ENCODE results near the gene NEXN. TPM values are rescaled to one million over a fixed set of nuclear protein-coding genes. Genes with fewer than 3 reads are reported as not detected.

Gene NEXN
- 1 to 10 TPM; 3.4 to 8.3 (median 5.6) TPM for total RNA-seq
- 1 to 10 TPM; 5.8 to 9.9 (median 7.8) TPM for polyA plus RNA-seq
- long read RNA-seq, donor 1, partial matches to known transcripts: 0 of 2 reads
- long read RNA-seq, donor 1, other reads (novel, unspliced or antisense): 0 of 2 reads
- long read RNA-seq, donor 2, partial matches to known transcripts: 0 of 1 reads
- long read RNA-seq, donor 2, other reads (novel, unspliced or antisense): 0 of 1 reads

DNA sequence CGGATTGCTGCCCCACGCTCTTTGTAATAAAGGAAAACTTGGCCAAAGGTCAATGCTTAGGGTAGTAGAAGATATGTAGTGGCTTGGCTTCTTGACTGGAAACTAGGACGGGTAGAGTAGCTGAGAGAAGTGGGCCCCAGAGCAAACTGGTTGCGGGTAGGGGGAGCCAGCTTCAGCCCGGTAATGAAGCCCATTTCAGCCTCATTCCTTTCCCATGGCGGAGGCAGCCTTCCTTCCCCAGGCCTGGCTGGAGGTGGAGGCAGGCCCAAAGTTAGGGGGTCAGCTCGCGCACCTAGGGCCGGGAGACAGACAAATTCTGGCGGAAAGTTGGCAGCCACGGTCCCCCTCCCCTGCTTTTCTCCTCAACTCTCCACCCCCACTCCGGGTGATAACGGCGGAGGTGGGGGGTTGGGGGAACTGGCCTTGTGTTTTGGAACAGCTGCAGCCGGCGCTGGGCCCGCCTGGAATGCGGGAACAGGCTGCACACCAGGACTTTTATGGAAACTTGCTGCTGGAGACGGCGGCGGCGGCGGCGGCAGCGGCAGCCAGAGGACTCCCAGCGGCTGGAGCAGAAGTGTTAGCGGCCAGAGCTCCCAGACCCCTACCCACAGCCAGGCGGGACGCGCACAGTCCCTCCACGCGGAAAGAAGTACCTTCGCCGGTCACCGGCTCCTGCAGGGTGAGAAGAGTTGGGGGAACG, at the start of gene NEXN:
Gene NEXN, plus strand, starts transcription at position 544 of the 700 bp plus-strand sequence. CDS start 27,483 bp downstream, outside the sequence.
- Histone ChIP-seq H3K27ac (peak within 1 kb of the TSS in 7 of 8 donors; percentile 63 to 82 (median 71)), H3K4me1 (peaks cover 0 to 20% (median 9%) of the 10 kb centered on the region in 6 donors), H3K4me3 (peak within 1 kb of the TSS; percentile 36 to 78 (median 54)), H3K27me3 (replicated peaks in 1 of 7) (peaks cover 0 to 16% (median 6%) of the 10 kb centered on the region in 7 donors), H3K36me3 (no peaks in the 10 kb centered on the region), H3K9me3 (no peaks in the 10 kb centered on the region)
- peak; percentile 78 for DNase-seq
- WGBS, 5 donors: 6 to 11% (median 9%) methylated on average over 15 to 36 of the region's 36 CpGs
- intact Hi-C loops (cut with DNase I; ENCODE audit: low total_unique reads): no loop called here
- TF ChIP-seq, protein P1, sequence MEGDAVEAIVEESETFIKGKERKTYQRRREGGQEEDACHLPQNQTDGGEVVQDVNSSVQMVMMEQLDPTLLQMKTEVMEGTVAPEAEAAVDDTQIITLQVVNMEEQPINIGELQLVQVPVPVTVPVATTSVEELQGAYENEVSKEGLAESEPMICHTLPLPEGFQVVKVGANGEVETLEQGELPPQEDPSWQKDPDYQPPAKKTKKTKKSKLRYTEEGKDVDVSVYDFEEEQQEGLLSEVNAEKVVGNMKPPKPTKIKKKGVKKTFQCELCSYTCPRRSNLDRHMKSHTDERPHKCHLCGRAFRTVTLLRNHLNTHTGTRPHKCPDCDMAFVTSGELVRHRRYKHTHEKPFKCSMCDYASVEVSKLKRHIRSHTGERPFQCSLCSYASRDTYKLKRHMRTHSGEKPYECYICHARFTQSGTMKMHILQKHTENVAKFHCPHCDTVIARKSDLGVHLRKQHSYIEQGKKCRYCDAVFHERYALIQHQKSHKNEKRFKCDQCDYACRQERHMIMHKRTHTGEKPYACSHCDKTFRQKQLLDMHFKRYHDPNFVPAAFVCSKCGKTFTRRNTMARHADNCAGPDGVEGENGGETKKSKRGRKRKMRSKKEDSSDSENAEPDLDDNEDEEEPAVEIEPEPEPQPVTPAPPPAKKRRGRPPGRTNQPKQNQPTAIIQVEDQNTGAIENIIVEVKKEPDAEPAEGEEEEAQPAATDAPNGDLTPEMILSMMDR (IDR thresholded peaks at IDR 0.05 in 8 of 11, conservative IDR thresholded peaks at IDR 0.05 in 3 of 11): no peak
- peak; percentile 14 to 63 (median 49) for TF ChIP-seq POLR2AphosphoS5 (IDR thresholded peaks at IDR 0.05)

DNA sequence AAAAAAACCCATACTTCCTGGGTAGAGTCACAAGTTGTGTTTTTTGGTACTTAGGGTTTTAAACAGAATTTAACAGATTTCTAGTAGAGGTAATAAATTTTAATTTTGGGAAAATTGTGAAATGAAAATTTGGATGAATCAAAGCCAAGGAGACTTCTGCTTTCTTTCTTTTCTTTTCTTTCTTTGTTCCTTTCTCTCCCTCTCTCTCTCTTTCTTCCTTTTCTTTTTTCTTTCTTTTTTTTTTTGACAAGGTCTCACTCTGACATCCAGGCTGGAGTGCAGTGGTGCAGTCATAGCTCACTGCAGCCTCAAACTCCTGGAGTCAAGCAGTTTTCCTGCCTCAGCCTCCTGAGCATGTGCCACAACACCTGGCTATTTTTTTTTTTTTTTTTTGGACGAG, 46.9 kb upstream of the NEXN start:
- H3K9me3 ChIP-seq: no peaks in the 10 kb centered on the region
- no peak overlapping the region for H3K4me3 ChIP-seq
- DNase-seq: no peak
- H3K27ac ChIP-seq: no peak overlapping the region
- H3K27me3 ChIP-seq (replicated peaks in 1 of 7): no peaks in the 10 kb centered on the region
- WGBS, 5 donors: 71 to 92% (median 83%) methylated on average over 1 of the region's 1 CpG
- H3K4me1 ChIP-seq: no peaks in the 10 kb centered on the region
- intact Hi-C loops (cut with DNase I; ENCODE audit: low total_unique reads): no loop called here
- H3K36me3 ChIP-seq: peaks cover 0 to 59% (median 16%) of the 10 kb centered on the region in 6 donors
- no peak for TF ChIP-seq POLR2A (IDR thresholded peaks at IDR 0.05)
- no peak for TF ChIP-seq POLR2AphosphoS5 (IDR thresholded peaks at IDR 0.05)
- TF ChIP-seq, protein P1 (IDR thresholded peaks at IDR 0.05 in 8 of 11, conservative IDR thresholded peaks at IDR 0.05 in 3 of 11): no peak

DNA sequence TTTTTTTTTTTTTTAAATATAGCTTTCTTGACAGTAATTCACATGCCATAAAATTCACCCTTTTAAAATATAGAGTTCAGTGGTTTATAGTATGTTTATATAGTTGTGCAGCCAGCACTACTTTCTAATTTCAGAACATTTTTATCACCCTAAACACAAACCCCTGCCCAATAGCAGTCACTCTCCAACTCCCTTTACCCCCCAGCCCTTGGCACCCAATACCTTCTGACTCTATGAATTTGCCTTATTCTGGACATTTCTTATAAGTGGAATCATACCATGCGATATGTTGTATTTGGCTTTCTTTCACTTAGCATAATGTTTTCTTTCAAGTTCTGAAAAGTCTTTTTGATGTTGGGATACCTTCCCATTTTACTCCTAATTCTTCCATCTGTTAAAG, 42.5 kb upstream of the NEXN start:
- WGBS, 5 donors: 94 to 98% (median 96%) methylated on average over 1 of the region's 1 CpG
- Histone ChIP-seq H3K4me3 (no peak overlapping the region), H3K36me3 (peaks cover 0 to 59% (median 9%) of the 10 kb centered on the region in 6 donors), H3K27me3 (replicated peaks in 1 of 7) (no peaks in the 10 kb centered on the region), H3K27ac (no peak overlapping the region), H3K4me1 (peaks cover 0 to 8% (median 2%) of the 10 kb centered on the region in 6 donors), H3K9me3 (no peaks in the 10 kb centered on the region)
- TF ChIP-seq, protein P1 (IDR thresholded peaks at IDR 0.05 in 8 of 11, conservative IDR thresholded peaks at IDR 0.05 in 3 of 11): no peak
- TF ChIP-seq POLR2A (IDR thresholded peaks at IDR 0.05) (no peak), POLR2AphosphoS5 (IDR thresholded peaks at IDR 0.05) (no peak)
- DNase-seq: no peak
- intact Hi-C loops (cut with DNase I; ENCODE audit: low total_unique reads): no loop called here

DNA sequence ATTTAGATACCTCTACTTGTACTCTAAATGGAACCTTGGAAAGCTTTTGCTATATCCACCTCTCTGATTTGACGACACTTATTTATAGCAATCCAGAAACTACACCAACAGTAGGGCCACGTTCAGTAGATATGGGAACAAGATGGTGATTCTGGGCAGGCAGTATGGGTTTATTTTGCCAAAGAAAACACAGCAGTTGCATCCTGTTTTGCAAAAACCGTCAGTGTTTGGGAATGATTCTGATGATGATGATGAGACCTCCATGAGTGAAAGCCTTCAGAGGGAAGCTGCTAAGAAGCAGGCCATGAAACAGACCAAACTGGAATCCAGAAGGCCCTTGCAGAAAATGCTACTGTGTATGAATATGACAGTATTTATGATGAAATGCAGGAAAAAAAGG, 41.5 kb upstream of the NEXN start:
- Histone ChIP-seq H3K27ac (no peak overlapping the region), H3K9me3 (no peaks in the 10 kb centered on the region), H3K36me3 (peaks cover 0 to 63% (median 9%) of the 10 kb centered on the region in 6 donors), H3K4me3 (no peak overlapping the region), H3K27me3 (replicated peaks in 1 of 7) (no peaks in the 10 kb centered on the region), H3K4me1 (peaks cover 0 to 8% (median 2%) of the 10 kb centered on the region in 6 donors)
- 79 to 85% (median 83%) methylated on average over 3 of the region's 3 CpGs for WGBS, 5 donors
- DNase-seq: no peak
- intact Hi-C loops (cut with DNase I; ENCODE audit: low total_unique reads): no loop called here
- TF ChIP-seq POLR2AphosphoS5 (IDR thresholded peaks at IDR 0.05) (no peak), POLR2A (IDR thresholded peaks at IDR 0.05) (no peak)
- TF ChIP-seq, protein P1 (IDR thresholded peaks at IDR 0.05 in 8 of 11, conservative IDR thresholded peaks at IDR 0.05 in 3 of 11): no peak
